Esophagus squamous epithelium (tissue), 5 donors: ENCODE measurements around the gene DCBLD2. TPM values are rescaled to one million over a fixed set of nuclear protein-coding genes. Genes with fewer than 3 reads are reported as not detected.

Experiments
- DNase-seq: peaks from one replicate; lab custom pipeline; 2025; lab: John Stamatoyannopoulos, UW
- H3K27ac ChIP-seq, 4 donors: fragments of 200-600 bp; sonication (generic); one replicate each; pipeline ENCODE4 v1.5.1; 2016 to 2019; ENCODE audit warnings: mild to moderate bottlenecking in 1 of 4
- H3K27me3 ChIP-seq, 4 donors: fragments of 200-600 bp; sonication (generic); 1 replicate in 3 of 4; 2 replicates in 1 of 4; pipeline versions ENCODE4 v1.5.1 to v1.6.0; 2017 to 2021; ENCODE audit warnings: antibody characterized with exemption in 1 of 4
- H3K36me3 ChIP-seq, 3 donors: fragments of 200-600 bp; sonication (generic); one replicate each; pipeline ENCODE4 v1.5.1; 2016 to 2019
- H3K4me1 ChIP-seq, 3 donors: fragments of 200-600 bp; sonication (generic); one replicate each; pipeline ENCODE4 v1.5.1; 2017 to 2019
- H3K4me3 ChIP-seq, 4 donors: fragments of 200-600 bp; sonication (generic); 1 replicate in 3 of 4; 2 replicates in 1 of 4; pipeline ENCODE4 v1.5.1; 2016 to 2019; ENCODE audit warnings: mild to moderate bottlenecking in 2 of 4, moderate library complexity in 1 of 4
- H3K9me3 ChIP-seq, 3 donors: fragments of 200-600 bp; sonication (generic); one replicate each; pipeline ENCODE4 v1.5.1; 2016 to 2019
- POLR2A ChIP-seq, 4 donors: fragments of 450-650 bp; IDR thresholded peaks; one replicate each; pipeline ENCODE4 v1.6.1; 2017; ENCODE audit warnings: antibody characterized with exemption in 4 of 4, mild to moderate bottlenecking in 4 of 4, moderate library complexity in 3 of 4
- WGBS, 2 donors: methylation state at CpG; one replicate each; pipeline ENCODE4 v1.1.5; 2018; 5-methylcytosine and 5-hydroxymethylcytosine counted together
- intact Hi-C: fragments of 100-400 bp; cut with DNase I; formaldehyde crosslinking; loops from one replicate; pipeline ENCODE4 v1.15.0; 2022
- total RNA-seq, 4 donors: library from RNA; depleted of rRNA; stranded (reverse); fragments of >200 nt; gene quantifications; one replicate each; pipeline ENCODE4 v1.1.0, GENCODE V29; 2016
- TF ChIP-seq, protein P1 (sequence below), 6 experiments: fragments of 450-650 bp in 4 of 6; fragments of 200-600 bp in 2 of 6; sonication (generic) in 2 of 6; IDR thresholded peaks; one replicate each; pipeline ENCODE4 v1.5.1; 2016 to 2019; ENCODE audit warnings: antibody characterized with exemption in 6 of 6, mild to moderate bottlenecking in 4 of 6, moderate library complexity in 4 of 6
- donor health status: DM: yes; HTN: yes; CAD: no.

The DCBLD2 gene
- total RNA-seq, 4 donors from 2014 or later = 3.7 to 21.4 (median 8.5) TPM

DNA sequence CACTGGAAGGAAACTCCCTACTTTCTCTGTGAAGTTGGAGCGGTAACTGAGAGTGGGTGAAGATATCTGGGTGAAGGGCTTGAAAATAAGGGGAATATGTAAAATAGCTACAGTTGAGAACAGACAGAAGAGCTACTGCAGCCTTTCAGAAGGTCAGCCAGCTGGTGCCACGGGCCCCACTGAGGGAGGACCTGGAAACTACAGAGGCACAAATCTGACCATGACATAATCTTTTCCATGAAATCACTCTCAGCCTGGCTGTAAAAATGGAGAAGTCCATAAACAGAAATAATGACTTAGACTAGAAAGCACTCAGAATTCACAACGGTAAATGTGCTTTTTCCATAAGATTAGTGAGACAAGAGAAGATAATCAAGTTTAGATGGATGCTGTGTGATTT, 91.9 kb downstream of the DCBLD2 start:
- no peak overlapping the region for H3K4me3 ChIP-seq
- H3K36me3 ChIP-seq = peaks cover 0 to 52% (median 4%) of the 10 kb centered on the region in 3 donors
- no peak overlapping the region for H3K27ac ChIP-seq
- no peak for TF ChIP-seq POLR2A (IDR thresholded peaks at IDR 0.05)
- TF ChIP-seq, protein P1, sequence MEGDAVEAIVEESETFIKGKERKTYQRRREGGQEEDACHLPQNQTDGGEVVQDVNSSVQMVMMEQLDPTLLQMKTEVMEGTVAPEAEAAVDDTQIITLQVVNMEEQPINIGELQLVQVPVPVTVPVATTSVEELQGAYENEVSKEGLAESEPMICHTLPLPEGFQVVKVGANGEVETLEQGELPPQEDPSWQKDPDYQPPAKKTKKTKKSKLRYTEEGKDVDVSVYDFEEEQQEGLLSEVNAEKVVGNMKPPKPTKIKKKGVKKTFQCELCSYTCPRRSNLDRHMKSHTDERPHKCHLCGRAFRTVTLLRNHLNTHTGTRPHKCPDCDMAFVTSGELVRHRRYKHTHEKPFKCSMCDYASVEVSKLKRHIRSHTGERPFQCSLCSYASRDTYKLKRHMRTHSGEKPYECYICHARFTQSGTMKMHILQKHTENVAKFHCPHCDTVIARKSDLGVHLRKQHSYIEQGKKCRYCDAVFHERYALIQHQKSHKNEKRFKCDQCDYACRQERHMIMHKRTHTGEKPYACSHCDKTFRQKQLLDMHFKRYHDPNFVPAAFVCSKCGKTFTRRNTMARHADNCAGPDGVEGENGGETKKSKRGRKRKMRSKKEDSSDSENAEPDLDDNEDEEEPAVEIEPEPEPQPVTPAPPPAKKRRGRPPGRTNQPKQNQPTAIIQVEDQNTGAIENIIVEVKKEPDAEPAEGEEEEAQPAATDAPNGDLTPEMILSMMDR (IDR thresholded peaks at IDR 0.05) = no peak
- H3K4me1 ChIP-seq = no peaks in the 10 kb centered on the region
- DNase-seq = no peak
- H3K27me3 ChIP-seq = no peaks in the 10 kb centered on the region
- intact Hi-C loops = no loop called here
- WGBS, 2 donors = 49 to 71% methylated on average over 3 of the region's 3 CpGs
- H3K9me3 ChIP-seq = no peaks in the 10 kb centered on the region

DNA sequence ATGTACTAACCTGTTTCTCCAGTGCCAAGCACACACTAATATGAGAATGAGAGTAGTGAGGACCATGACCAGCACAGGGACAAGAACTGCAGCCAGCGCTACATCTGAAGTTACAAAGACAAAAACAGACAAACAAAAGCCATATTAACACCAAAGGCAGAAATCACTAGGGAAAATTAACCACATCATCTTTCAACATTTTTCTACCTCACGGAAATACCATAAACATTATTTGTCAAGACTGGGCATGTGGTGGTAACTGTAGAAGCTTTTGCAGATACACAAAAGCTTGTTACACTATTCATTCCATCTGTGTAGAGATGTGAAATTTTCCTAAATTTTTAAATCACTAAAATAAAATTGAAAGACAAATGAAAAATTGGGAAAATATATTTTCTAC, 93.4 kb downstream of the DCBLD2 start:
- no peak for DNase-seq
- 96% methylated on average over 2 of the region's 2 CpGs for WGBS, 2 donors
- Histone ChIP-seq H3K9me3 (no peaks in the 10 kb centered on the region), H3K27ac (no peak overlapping the region), H3K36me3 (peaks cover 0 to 50% (median 4%) of the 10 kb centered on the region in 3 donors), H3K4me1 (no peaks in the 10 kb centered on the region), H3K27me3 (no peaks in the 10 kb centered on the region), H3K4me3 (no peak overlapping the region)
- intact Hi-C loops = no loop called here
- TF ChIP-seq, protein P1 (IDR thresholded peaks at IDR 0.05) = no peak
- TF ChIP-seq POLR2A (IDR thresholded peaks at IDR 0.05) = no peak

DNA sequence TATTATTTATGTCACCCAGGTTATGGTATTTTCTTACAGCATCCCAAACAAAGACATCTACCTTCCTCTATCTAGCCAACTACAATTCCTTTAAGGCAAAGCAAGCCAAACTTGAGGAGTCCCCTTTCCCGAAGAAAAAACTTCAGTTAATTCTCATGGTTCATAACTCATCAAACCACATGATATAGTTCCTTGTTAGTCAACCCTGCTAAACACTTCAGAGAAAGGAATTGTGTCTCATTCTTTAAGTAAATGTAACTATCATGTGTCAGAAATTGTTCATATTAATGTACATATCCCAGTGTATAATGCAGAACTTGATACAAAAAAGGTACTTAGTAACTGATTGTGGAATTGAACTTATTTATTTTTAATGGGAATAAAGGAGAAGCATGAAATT, 93.9 kb downstream of the DCBLD2 start:
- DNase-seq = no peak
- WGBS, 2 donors = 76 to 83% methylated on average over 1 of the region's 1 CpG
- intact Hi-C loops = no loop called here

DNA sequence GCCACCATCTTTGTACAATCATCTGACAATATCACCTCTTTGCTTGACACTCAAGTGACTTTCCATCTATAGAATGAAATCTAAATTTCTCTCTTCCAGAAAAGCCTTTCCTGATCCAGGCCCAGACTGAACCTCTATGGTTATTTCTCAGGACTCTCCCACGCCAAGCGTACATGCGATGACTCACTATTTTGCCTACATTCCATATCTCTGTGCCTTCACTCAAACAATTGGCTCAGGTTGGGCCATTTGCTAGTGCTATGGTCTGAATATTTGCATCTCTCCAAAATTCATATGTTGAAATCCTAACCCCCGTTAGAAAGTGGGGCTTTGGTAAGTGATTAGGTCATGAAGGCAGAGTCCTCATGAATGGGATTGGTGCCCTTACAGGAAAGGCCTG, 94.5 kb downstream of the DCBLD2 start:
- peaks cover 0 to 50% (median 4%) of the 10 kb centered on the region in 3 donors for H3K36me3 ChIP-seq
- no peak overlapping the region for H3K27ac ChIP-seq
- no peaks in the 10 kb centered on the region for H3K9me3 ChIP-seq
- no peak for TF ChIP-seq POLR2A (IDR thresholded peaks at IDR 0.05)
- TF ChIP-seq, protein P1 (IDR thresholded peaks at IDR 0.05) = no peak
- no peaks in the 10 kb centered on the region for H3K27me3 ChIP-seq
- WGBS, 2 donors = 82 to 89% methylated on average over 4 of the region's 4 CpGs
- H3K4me1 ChIP-seq = no peaks in the 10 kb centered on the region
- intact Hi-C loops = no loop called here
- no peak overlapping the region for H3K4me3 ChIP-seq
- no peak for DNase-seq

More for the DNA sequence above, 93.9 kb downstream of the DCBLD2 start:
- Histone ChIP-seq H3K9me3 (no peaks in the 10 kb centered on the region), H3K27ac (no peak overlapping the region), H3K4me1 (no peaks in the 10 kb centered on the region), H3K27me3 (no peaks in the 10 kb centered on the region), H3K4me3 (no peak overlapping the region), H3K36me3 (peaks cover 0 to 50% (median 4%) of the 10 kb centered on the region in 3 donors)
- TF ChIP-seq, protein P1 (IDR thresholded peaks at IDR 0.05) = no peak

DNA sequence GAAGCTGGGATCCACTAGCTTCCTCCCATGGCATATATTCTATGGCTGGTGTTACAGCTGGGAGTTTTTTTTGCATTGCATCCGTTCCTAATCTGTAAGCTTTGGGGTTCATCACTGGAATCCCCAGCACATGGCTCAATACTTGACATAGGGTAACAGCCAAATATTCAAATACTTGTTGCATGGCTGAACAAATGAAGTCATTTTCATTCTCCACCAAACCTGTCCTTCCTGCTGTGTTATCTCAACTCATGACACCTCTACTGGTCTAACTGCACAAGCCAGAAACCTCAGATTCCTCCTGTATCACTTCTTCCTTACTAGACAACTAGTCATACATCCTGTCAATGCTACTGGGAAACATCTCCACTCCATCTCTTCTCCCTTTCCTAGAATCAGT, 95.0 kb downstream of the DCBLD2 start:
- DNase-seq = no peak
- Histone ChIP-seq H3K27me3 (no peaks in the 10 kb centered on the region), H3K4me1 (no peaks in the 10 kb centered on the region), H3K36me3 (peaks cover 0 to 51% (median 4%) of the 10 kb centered on the region in 3 donors), H3K27ac (no peak overlapping the region), H3K9me3 (no peaks in the 10 kb centered on the region), H3K4me3 (no peak overlapping the region)
- intact Hi-C loops = no loop called here
- no peak for TF ChIP-seq POLR2A (IDR thresholded peaks at IDR 0.05)
- TF ChIP-seq, protein P1 (IDR thresholded peaks at IDR 0.05) = no peak
- WGBS, 2 donors = 60 to 64% methylated on average over 1 of the region's 1 CpG
